GM19324 (cell line): ENCODE results near the gene IDUA.

Source experiments
- ATAC-seq: cut with Tn5 transposase; IDR thresholded peaks from one replicate; pipeline ENCODE4 v1.9.1; 2021; ENCODE audit warnings: mild to moderate bottlenecking, moderate library complexity; ENCODE audit not compliant: unreplicated experiment, low FRiP score

The IDUA gene

DNA sequence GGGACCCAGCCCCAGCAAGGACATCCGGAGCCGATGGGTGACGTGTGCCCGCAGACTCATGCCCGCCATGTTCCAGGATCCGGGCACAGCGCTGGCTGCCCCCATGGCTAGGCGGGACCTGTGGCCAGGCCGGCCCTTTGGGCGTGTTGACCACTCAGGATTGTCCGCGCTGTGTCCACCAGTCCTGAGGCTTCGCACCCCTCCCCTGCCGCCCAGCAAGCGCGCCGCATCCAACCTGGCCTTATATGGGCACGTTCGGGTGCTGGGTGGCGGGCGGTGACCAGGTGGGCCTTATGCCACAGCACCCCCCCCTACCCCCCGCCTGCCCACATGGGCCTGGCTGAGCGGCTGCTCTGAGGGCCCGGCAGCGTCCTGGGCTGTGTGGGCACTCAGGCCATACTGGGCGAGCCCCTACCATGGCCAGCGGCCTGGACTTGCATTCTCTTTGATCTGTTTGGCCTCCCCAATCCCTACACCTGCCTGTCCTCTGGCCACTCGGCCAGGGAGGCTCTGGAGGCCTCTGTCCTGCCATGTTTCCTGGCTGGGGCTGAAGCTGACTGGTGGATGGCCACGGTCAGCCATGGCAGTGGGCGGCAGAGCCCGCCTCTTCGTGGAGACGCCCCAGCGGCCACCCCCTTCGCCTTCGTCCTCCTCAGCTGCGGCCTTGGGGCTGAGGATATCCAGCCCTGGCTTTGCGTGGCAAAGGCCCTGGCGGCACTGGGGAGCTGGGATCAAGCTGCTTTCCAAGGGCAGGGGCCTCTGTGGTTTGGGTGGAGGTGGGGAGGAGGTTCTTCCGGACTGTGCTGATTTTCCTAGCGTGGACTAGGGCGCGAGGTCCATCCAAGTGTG lies 26.6 kb downstream of the IDUA start:
- no peak for ATAC-seq

DNA sequence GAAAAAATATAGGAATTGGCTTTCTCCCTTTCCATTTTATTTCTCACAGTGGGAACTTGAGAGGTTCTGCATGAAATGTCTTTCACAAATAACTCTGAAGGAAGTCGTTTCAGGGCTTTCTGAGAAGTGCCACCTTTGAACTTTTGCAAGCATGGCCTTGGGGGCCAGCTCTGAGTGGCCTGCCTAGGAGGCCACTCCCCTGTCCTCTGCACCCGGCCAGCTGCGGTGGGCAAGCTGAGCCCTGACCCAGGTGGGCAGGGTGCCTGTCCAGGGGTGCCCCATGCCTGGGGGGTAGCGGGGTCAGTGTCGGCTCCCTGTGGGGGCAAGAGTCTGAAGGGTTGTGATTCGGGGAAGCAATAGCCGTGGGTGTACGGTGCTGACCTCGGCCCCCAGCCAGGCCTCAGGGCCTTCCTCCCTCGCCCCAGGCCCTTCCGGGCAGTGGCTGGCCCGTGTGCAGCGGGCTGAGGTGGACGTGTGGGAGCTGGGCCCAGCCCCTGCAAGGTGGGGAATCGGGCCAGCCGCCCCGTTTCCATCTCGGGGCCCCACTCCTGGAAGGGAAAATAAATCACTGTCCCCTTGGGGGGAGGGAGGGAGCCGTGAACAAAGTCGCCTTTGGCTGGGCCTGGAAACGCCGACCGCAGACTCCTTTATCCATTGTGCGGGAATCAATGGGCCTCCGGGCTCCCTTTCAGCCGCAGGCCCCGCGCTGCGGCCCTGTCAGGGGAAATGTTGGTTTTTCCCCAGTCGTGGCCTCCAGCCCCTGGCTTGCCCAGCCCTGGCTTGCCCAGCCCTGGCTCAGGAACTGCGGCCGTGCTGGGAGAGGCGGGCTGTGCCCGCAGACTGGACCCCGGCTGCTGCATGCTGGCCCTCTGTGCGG lies 27.7 kb downstream of the IDUA start:
- no peak for ATAC-seq

- no peak for ATAC-seq
Measured at GRCh38 chr4:1015179-1015578, 28.3 kb downstream of the IDUA start.

DNA sequence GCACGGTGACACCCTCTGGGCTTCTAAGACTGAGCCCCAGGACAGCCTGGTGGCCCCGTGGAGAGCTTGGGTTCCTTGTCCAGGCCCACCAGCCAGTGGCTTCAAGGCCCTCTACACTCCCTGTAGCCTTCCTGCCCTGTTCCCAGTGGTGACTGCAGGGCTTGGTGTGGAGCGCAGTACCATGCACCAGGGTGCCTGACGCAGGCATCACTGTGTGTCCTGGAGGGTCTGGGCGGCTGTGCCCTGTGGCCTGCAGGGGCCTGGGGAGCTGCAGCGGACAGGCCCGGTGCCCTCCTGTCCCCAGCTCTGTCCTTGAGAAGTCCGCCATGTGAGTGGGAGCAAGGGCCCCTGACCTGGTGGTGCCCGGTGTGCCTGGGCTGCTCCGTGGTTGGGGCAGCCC lies 28.9 kb downstream of the IDUA start:
- no peak for ATAC-seq

- ATAC-seq = no peak
Measured at GRCh38 chr4:1017211-1017610, 30.4 kb downstream of the IDUA start.

GRCh38 chr4:1017706-1018105 lies 30.9 kb downstream of the IDUA start:
- no peak for ATAC-seq

DNA sequence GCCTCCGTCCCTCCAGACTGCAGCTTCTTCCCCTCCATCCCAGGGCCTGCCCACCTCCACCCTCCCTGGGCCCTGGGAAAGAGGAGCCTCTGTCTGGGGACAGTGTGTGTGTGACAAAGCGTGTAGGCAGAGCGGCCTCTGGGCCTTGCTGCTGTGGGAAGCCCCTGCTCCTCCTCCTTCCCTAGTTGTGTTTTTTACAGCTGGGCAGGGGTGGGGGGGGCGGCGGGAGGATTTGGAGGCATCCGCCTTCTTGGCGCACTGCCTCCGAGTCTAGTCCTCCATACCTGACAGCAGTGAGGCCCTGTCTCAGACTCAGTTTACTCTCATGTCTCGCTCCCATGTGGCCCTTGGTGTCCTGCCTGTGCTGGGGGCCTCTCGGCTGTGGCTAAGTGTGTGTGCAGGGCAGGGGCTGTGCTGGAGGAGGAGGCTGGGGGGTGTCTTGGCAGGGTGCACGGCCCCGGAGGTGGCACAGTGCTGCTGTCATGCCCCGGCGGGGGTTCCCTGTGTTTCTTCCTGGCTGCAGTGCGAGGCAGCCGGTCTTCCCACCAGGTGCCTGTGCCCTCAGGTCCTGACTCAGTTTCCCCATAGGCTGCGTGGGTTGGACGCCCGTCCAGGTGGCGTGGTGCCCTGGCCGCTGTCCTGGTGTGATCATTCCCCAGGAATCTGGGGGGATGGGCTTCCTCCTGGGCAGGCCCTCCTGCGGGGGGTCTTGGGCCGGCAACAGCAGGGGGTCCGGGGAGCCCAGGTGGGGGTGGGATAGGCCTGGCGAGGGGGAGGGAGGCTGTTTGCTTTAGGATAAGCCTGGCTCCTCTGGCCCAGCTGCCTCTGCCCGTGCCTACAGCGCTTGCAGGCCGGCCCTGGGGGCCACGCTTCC lies 31.5 kb downstream of the IDUA start:
- ATAC-seq = no peak

- no peak for ATAC-seq
Measured at GRCh38 chr4:1019320-1019719, 32.5 kb downstream of the IDUA start.

GRCh38 chr4:1019729-1020470 lies 33.1 kb downstream of the IDUA start:
- no peak for ATAC-seq

- ATAC-seq = peak; percentile 74
Measured at GRCh38 chr4:1021386-1022050, 34.7 kb downstream of the IDUA start.

DNA sequence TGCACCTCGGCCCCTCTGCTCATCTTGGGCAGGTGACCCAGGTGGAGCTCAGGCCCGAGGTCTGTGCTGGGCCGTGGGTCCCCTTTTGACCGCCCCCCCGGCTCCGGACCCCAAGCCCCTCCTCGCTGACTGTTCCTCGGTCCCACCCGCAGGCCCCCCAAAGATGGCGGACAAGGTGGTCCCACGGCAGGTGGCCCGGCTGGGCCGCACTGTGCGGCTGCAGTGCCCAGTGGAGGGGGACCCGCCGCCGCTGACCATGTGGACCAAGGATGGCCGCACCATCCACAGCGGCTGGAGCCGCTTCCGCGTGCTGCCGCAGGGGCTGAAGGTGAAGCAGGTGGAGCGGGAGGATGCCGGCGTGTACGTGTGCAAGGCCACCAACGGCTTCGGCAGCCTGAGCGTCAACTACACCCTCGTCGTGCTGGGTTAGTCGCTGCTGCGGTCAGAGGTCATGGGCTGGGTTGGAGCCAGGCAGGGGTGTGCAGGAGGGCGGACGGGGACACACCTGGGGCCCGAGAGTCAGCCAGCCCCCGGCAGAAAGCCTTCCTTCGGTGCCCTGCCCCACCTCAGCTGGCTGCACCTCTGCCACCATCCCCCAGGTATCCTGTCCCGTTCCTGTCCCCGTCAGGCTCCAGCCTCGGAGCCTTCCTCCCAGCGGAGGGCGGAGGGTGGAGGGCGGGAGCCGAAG lies 35.4 kb downstream of the IDUA start:
- ATAC-seq = no peak

DNA sequence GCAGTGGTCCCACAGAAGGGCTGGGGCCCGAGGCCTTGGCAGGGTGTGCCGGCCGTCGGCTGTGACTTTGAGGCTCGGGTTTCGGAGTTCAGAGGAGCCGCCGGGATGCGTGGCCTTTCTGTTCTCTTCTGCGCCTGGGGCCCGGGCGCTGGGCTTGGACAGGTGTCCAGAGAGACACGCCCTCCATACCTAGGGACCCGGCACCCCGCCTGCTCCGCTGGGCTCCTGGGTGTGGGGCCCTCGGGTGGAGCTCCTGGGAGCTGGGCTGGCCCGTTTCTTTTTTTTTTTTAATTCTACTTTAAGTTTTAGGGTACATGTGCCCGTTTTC lies 35.9 kb downstream of the IDUA start:
- no peak for ATAC-seq

DNA sequence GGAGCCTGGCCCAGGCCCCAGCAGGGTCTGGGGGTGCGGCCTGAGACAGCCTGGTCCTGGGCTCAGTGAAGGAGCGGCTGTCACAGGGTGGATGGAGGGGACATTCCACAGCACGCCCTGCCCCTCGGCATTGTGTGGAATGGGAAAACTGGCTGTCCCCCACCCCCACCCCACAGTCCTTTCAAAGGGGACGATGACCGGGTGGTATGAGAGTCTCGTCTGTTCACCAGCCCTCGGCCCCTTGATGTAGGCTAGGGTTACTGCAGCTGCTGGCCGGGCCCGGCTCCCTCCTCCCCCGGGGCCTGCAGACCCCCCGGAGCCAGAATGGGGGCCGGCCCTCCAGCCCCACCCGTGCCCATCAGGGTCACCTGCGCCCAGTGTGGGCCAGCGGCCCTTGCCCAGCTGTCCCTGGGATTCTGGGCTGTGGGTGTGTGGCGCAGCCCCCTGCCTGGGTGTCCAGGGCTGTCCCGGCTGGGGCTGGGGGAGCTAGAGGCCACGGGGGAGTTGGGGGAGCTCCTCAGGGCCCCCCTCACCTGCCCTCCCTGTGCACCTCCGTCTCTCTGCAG lies 36.3 kb downstream of the IDUA start:
- no peak for ATAC-seq

DNA sequence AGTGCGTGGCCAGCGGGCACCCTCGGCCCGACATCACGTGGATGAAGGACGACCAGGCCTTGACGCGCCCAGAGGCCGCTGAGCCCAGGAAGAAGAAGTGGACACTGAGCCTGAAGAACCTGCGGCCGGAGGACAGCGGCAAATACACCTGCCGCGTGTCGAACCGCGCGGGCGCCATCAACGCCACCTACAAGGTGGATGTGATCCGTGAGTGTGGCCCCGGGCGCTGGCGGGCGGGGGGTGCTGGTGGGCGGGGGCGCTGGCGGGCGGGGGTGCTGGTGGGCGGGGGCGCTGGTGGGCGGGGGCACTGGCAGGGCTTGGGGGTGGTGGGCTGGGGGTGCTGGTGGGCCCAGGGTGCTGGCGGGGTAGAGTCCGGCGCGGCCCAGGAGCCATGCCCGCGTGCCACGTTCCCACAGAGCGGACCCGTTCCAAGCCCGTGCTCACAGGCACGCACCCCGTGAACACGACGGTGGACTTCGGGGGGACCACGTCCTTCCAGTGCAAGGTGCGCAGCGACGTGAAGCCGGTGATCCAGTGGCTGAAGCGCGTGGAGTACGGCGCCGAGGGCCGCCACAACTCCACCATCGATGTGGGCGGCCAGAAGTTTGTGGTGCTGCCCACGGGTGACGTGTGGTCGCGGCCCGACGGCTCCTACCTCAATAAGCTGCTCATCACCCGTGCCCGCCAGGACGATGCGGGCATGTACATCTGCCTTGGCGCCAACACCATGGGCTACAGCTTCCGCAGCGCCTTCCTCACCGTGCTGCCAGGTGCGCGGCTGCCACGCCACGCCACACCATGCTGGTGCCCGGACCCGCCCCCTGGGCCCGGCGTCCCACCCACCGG lies 37.3 kb downstream of the IDUA start:
- no peak for ATAC-seq

DNA sequence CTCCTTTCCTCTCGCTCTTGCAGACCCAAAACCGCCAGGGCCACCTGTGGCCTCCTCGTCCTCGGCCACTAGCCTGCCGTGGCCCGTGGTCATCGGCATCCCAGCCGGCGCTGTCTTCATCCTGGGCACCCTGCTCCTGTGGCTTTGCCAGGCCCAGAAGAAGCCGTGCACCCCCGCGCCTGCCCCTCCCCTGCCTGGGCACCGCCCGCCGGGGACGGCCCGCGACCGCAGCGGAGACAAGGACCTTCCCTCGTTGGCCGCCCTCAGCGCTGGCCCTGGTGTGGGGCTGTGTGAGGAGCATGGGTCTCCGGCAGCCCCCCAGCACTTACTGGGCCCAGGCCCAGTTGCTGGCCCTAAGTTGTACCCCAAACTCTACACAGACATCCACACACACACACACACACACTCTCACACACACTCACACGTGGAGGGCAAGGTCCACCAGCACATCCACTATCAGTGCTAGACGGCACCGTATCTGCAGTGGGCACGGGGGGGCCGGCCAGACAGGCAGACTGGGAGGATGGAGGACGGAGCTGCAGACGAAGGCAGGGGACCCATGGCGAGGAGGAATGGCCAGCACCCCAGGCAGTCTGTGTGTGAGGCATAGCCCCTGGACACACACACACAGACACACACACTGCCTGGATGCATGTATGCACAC lies 38.2 kb downstream of the IDUA start:
- no peak for ATAC-seq

- ATAC-seq = no peak
Measured at GRCh38 chr4:1026115-1026514, 39.3 kb downstream of the IDUA start.

GRCh38 chr4:1027219-1027914 lies 40.5 kb downstream of the IDUA start:
- ATAC-seq = no peak
